SK-N-SH (cell line): ENCODE results near the gene SERPINE2.

ENCODE experiments used
- NFIC ChIP-seq: IDR thresholded peaks from 2 replicates; pipeline ENCODE4 v1.4.0; 2012; ENCODE audit warnings: borderline replicate concordance
- POLR2AphosphoS5 ChIP-seq: IDR thresholded peaks from 2 replicates; pipeline ENCODE4 v1.6.1; 2012; ENCODE audit warnings: low read depth, low read length
- TF ChIP-seq, protein P1 (sequence below): fragments of 200-600 bp; sonication (generic); IDR thresholded peaks from 2 replicates; pipeline ENCODE4 v1.6.1; 2017; ENCODE audit warnings: antibody characterized with exemption, mild to moderate bottlenecking, moderate library complexity
- TF ChIP-seq, protein P2 (sequence below): IDR thresholded peaks from 2 replicates; pipeline ENCODE4 v1.4.0; 2012; ENCODE audit warnings: low read depth, borderline replicate concordance
- TF ChIP-seq, protein P3 (sequence below): fragments of 150-350 bp; IDR thresholded peaks from 2 replicates; pipeline ENCODE4 v1.6.1; 2016; ENCODE audit warnings: mild to moderate bottlenecking, low read depth, low read length

DNA sequence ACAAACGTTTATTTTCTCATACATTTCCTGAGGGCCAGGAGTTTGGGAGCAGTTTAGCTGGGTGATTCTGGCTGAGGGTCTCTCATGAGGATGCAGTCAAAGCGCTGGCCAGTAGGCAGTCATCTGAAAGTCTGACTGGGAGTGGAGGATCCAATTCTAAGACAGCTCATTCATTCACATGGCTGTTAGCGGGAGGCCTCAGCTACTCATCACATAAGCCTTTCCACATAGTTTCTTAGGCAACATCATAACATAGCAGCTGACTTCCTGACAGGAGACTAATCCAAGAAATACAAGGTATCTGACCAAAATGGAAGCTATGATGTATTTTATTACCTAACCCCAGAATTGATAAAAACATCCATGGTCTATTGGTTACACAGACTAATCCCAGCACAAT lies 84.7 kb downstream of the SERPINE2 start:
- TF ChIP-seq NFIC (no peak), POLR2AphosphoS5 (no peak)
- TF ChIP-seq, protein P1, sequence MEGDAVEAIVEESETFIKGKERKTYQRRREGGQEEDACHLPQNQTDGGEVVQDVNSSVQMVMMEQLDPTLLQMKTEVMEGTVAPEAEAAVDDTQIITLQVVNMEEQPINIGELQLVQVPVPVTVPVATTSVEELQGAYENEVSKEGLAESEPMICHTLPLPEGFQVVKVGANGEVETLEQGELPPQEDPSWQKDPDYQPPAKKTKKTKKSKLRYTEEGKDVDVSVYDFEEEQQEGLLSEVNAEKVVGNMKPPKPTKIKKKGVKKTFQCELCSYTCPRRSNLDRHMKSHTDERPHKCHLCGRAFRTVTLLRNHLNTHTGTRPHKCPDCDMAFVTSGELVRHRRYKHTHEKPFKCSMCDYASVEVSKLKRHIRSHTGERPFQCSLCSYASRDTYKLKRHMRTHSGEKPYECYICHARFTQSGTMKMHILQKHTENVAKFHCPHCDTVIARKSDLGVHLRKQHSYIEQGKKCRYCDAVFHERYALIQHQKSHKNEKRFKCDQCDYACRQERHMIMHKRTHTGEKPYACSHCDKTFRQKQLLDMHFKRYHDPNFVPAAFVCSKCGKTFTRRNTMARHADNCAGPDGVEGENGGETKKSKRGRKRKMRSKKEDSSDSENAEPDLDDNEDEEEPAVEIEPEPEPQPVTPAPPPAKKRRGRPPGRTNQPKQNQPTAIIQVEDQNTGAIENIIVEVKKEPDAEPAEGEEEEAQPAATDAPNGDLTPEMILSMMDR = no peak
- TF ChIP-seq, protein P2, sequence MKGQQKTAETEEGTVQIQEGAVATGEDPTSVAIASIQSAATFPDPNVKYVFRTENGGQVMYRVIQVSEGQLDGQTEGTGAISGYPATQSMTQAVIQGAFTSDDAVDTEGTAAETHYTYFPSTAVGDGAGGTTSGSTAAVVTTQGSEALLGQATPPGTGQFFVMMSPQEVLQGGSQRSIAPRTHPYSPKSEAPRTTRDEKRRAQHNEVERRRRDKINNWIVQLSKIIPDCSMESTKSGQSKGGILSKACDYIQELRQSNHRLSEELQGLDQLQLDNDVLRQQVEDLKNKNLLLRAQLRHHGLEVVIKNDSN = no peak
- TF ChIP-seq, protein P3, sequence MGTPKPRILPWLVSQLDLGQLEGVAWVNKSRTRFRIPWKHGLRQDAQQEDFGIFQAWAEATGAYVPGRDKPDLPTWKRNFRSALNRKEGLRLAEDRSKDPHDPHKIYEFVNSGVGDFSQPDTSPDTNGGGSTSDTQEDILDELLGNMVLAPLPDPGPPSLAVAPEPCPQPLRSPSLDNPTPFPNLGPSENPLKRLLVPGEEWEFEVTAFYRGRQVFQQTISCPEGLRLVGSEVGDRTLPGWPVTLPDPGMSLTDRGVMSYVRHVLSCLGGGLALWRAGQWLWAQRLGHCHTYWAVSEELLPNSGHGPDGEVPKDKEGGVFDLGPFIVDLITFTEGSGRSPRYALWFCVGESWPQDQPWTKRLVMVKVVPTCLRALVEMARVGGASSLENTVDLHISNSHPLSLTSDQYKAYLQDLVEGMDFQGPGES = no peak
